ENCODE measurements around the gene EFCAB12. TPM values are rescaled to one million over a fixed set of nuclear protein-coding genes. Genes with fewer than 3 reads are reported as not detected.
A peak's percentile ranks its signal among the peaks of the same experiment; 100 is the strongest.

EFCAB12 gene
- total RNA-seq, 1 donor from 2014 or later, result 6.6 TPM

- no peaks in the 10 kb centered on the region for H3K27me3 Mint-ChIP-seq
- DNase-seq (ENCODE audit: low spot score, unreplicated experiment), result no peak
- H3K9me3 Mint-ChIP-seq (ENCODE audit: low read depth), result no peaks in the 10 kb centered on the region
- peaks cover 23% of the 10 kb centered on the region for H3K36me3 Mint-ChIP-seq (ENCODE audit: insufficient read depth)
- no peak for TF ChIP-seq CTCF (IDR thresholded peaks at IDR 0.05; ENCODE audit: unreplicated experiment)
- H3K4me3 Mint-ChIP-seq (ENCODE audit: low read depth), result no peak overlapping the region
- no peak overlapping the region for H3K27ac Mint-ChIP-seq
- H3K4me1 Mint-ChIP-seq (ENCODE audit: low read depth), result peaks cover 3% of the 10 kb centered on the region
These were observed 31.7 kb upstream of the EFCAB12 start for GRCh38 chr3:129460155-129460554.

DNA sequence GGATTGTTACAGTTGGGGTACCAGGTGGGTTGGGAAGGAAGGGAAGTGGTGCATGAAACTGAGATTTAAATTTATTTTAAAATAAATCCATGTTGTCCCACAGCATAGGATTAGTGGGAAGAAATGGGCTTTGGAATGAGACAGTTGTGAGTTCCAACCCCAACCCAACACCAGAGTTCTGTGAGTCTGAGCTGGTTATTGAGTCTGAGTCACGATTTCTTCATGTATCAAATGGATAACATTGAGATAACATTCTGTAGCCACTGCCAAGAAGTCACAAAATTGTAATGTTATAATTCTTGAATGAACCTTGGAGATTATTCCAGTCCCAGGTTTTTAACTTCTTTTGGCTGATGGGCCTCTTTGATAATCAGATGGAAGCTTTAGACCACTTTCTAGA, 25.3 kb upstream of the EFCAB12 start:
- Mint-ChIP-seq H3K27ac (no peak overlapping the region), H3K9me3 (ENCODE audit: low read depth) (no peaks in the 10 kb centered on the region), H3K4me1 (ENCODE audit: low read depth) (peaks cover 22% of the 10 kb centered on the region), H3K27me3 (no peaks in the 10 kb centered on the region), H3K36me3 (ENCODE audit: insufficient read depth) (peaks cover 20% of the 10 kb centered on the region), H3K4me3 (ENCODE audit: low read depth) (no peak overlapping the region)
- no peak for TF ChIP-seq CTCF (IDR thresholded peaks at IDR 0.05; ENCODE audit: unreplicated experiment)
- DNase-seq (ENCODE audit: low spot score, unreplicated experiment), result no peak

- Mint-ChIP-seq H3K27ac (peak overlapping the region; percentile 95), H3K27me3 (no peaks in the 10 kb centered on the region), H3K4me1 (ENCODE audit: low read depth) (peaks cover 50% of the 10 kb centered on the region), H3K36me3 (ENCODE audit: insufficient read depth) (peaks cover 17% of the 10 kb centered on the region), H3K4me3 (ENCODE audit: low read depth) (no peak overlapping the region), H3K9me3 (ENCODE audit: low read depth) (no peaks in the 10 kb centered on the region)
- TF ChIP-seq CTCF (IDR thresholded peaks at IDR 0.05; ENCODE audit: unreplicated experiment), result no peak
- no peak for DNase-seq (ENCODE audit: low spot score, unreplicated experiment)
These were observed 21.1 kb upstream of the EFCAB12 start for GRCh38 chr3:129449279-129450115.

DNA sequence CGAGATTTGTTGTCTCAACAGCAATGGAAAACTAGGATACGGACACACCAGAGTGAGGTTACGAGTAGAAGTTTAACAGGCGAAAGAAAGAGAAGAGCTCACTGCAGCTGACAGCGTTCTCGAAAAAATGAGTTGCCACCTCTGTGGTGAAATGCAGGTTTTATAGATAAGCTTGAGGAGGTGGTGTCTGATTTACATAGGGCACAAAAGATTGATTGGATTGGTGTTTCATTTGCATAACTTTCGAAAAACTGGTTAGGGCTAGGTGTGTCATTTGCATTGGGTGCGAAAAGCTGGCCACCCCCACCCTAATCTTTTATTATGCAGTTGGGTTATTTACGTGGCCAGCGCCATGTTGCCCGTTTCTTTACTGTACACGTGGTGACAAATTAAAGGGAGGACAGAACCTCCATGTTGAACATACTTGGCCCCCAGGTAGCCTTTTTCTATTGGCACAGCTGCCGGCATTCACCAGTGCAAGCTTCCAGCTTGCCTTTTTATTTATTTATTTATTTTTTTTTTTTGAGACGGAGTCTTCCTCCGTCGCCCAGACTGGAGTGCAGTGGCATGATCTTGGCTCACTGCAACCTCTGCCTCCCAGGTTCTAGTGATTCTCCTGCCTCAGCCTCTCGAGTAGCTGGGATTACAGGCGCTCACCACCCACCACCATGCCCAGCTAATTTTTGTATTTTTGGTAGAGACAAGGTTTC, 19.9 kb upstream of the EFCAB12 start:
- no peaks in the 10 kb centered on the region for H3K9me3 Mint-ChIP-seq (ENCODE audit: low read depth)
- no peak for TF ChIP-seq CTCF (IDR thresholded peaks at IDR 0.05; ENCODE audit: unreplicated experiment)
- no peak for DNase-seq (ENCODE audit: low spot score, unreplicated experiment)
- peaks cover 58% of the 10 kb centered on the region for H3K4me1 Mint-ChIP-seq (ENCODE audit: low read depth)
- no peaks in the 10 kb centered on the region for H3K27me3 Mint-ChIP-seq
- peak overlapping the region; percentile 95 for H3K27ac Mint-ChIP-seq
- peak overlapping the region; percentile 41 for H3K4me3 Mint-ChIP-seq (ENCODE audit: low read depth)
- peaks cover 13% of the 10 kb centered on the region for H3K36me3 Mint-ChIP-seq (ENCODE audit: insufficient read depth)

- Mint-ChIP-seq H3K27ac (peak overlapping the region; percentile 93), H3K27me3 (no peaks in the 10 kb centered on the region), H3K4me1 (ENCODE audit: low read depth) (peaks cover 69% of the 10 kb centered on the region), H3K9me3 (ENCODE audit: low read depth) (no peaks in the 10 kb centered on the region), H3K4me3 (ENCODE audit: low read depth) (peak overlapping the region; percentile 44), H3K36me3 (ENCODE audit: insufficient read depth) (peaks cover under 1% of the 10 kb centered on the region)
- TF ChIP-seq CTCF (IDR thresholded peaks at IDR 0.05; ENCODE audit: unreplicated experiment), result no peak
- DNase-seq (ENCODE audit: low spot score, unreplicated experiment), result no peak
These were observed 18.5 kb upstream of the EFCAB12 start for GRCh38 chr3:129446926-129447325.

Measured in progenitor cell of endocrine pancreas (in vitro differentiated cells).